K562 (cell line): ENCODE measurements around the gene PEF1.

Source experiments
- BCL6 ChIP-seq: fragments of 250-450 bp; sonication (Bioruptor Pico); IDR thresholded peaks from 2 replicates; pipeline ENCODE4 v1.4.0; 2020
- FOXA1 ChIP-seq: fragments of 450-650 bp; IDR thresholded peaks from 2 replicates; pipeline ENCODE4 v1.6.1; 2016; ENCODE audit warnings: mild to moderate bottlenecking, borderline replicate concordance
- NFRKB ChIP-seq: fragments of 450-650 bp; IDR thresholded peaks from 2 replicates; pipeline ENCODE4 v1.6.1; 2016; ENCODE audit warnings: low read depth
- POLR2A ChIP-seq: fragments of 450-650 bp; conservative IDR thresholded peaks from 2 replicates; pipeline ENCODE4 v1.6.1; 2016
- TCF7L2 ChIP-seq: fragments of 150-350 bp; IDR thresholded peaks from 2 replicates; pipeline ENCODE4 v1.6.1; 2016; ENCODE audit warnings: low read depth, mild to moderate bottlenecking, low read length, moderate library complexity
- TF ChIP-seq, protein P1 (sequence below), 3 experiments: fragments of 200-800 bp in 1 of 3; fragments of 250-450 bp in 1 of 3; fragments of 450-650 bp in 1 of 3; sonication (Bioruptor Pico) in 1 of 3; sonication (Bioruptor generic) in 1 of 3; formaldehyde crosslinking in 1 of 3; IDR thresholded peaks; 2 replicates each; pipeline versions ENCODE4 v1.6.1 to v1.8.0; 2016 to 2022; ENCODE audit warnings: mild to moderate bottlenecking in 2 of 3, missing genetic modification characterization in 2 of 3, missing compliant biosample characterization in 1 of 3, moderate library complexity in 1 of 3

GRCh38 chr1:31657020-31657804 lies 12.5 kb upstream of the PEF1 start:
- TF ChIP-seq, protein P1, sequence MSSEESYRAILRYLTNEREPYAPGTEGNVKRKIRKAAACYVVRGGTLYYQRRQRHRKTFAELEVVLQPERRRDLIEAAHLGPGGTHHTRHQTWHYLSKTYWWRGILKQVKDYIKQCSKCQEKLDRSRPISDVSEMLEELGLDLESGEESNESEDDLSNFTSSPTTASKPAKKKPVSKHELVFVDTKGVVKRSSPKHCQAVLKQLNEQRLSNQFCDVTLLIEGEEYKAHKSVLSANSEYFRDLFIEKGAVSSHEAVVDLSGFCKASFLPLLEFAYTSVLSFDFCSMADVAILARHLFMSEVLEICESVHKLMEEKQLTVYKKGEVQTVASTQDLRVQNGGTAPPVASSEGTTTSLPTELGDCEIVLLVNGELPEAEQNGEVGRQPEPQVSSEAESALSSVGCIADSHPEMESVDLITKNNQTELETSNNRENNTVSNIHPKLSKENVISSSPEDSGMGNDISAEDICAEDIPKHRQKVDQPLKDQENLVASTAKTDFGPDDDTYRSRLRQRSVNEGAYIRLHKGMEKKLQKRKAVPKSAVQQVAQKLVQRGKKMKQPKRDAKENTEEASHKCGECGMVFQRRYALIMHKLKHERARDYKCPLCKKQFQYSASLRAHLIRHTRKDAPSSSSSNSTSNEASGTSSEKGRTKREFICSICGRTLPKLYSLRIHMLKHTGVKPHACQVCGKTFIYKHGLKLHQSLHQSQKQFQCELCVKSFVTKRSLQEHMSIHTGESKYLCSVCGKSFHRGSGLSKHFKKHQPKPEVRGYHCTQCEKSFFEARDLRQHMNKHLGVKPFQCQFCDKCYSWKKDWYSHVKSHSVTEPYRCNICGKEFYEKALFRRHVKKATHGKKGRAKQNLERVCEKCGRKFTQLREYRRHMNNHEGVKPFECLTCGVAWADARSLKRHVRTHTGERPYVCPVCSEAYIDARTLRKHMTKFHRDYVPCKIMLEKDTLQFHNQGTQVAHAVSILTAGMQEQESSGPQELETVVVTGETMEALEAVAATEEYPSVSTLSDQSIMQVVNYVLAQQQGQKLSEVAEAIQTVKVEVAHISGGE (CRISPR knock-in tag; IDR thresholded peaks at IDR 0.05) = no peak
- TF ChIP-seq TCF7L2 (no peak), FOXA1 (no peak), BCL6 (no peak), NFRKB (no peak), POLR2A (no peak)
